GM12872 (cell line): Measurements from ENCODE around the gene CCDC148.

Source experiments
- TF ChIP-seq, protein P1 (sequence below): IDR thresholded peaks from 3 replicates; pipeline ENCODE4 v1.5.1; 2011; ENCODE audit warnings: low read depth, mild to moderate bottlenecking, low read length, moderate library complexity; ENCODE audit not compliant: insufficient read depth

Gene CCDC148

DNA sequence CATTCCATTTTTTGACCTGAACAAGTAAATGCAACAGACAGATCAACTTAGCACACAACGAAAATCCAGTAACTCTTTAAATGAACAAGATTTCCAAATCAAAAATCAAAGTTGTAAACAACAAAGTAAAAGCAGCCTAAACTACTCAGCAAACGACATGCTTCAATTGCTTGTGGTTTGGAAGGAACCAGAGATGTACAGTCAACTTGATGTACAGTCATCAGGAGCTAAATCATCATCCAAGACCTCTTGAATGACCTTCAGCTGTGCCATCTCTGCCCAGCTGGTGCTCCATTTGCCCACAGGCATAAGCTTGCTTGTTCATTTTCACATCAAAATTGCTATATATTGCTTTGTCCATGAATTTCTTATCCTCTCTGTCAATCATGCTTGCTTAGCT lies 245.1 kb downstream of the CCDC148 start:
- TF ChIP-seq, protein P1, sequence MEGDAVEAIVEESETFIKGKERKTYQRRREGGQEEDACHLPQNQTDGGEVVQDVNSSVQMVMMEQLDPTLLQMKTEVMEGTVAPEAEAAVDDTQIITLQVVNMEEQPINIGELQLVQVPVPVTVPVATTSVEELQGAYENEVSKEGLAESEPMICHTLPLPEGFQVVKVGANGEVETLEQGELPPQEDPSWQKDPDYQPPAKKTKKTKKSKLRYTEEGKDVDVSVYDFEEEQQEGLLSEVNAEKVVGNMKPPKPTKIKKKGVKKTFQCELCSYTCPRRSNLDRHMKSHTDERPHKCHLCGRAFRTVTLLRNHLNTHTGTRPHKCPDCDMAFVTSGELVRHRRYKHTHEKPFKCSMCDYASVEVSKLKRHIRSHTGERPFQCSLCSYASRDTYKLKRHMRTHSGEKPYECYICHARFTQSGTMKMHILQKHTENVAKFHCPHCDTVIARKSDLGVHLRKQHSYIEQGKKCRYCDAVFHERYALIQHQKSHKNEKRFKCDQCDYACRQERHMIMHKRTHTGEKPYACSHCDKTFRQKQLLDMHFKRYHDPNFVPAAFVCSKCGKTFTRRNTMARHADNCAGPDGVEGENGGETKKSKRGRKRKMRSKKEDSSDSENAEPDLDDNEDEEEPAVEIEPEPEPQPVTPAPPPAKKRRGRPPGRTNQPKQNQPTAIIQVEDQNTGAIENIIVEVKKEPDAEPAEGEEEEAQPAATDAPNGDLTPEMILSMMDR: no peak

DNA sequence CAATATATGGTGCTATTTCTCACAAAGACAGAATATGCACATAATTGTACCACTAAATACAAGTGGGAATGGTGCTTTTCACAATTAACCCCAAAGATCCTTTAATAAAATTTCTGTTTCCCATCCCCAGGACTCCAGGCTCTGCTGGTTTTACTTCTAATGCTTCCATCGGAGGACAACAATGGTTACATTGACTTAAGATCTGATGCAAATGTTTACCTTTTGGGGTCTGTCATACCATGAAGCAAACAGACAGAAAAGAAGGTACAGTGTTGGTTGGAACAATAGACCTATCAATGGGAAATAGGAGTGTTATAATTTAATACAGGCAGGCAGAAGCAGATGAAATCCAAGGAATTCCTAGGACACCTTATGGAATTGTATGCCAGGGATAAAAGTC lies 249.2 kb downstream of the CCDC148 start:
- TF ChIP-seq, protein P1: no peak

DNA sequence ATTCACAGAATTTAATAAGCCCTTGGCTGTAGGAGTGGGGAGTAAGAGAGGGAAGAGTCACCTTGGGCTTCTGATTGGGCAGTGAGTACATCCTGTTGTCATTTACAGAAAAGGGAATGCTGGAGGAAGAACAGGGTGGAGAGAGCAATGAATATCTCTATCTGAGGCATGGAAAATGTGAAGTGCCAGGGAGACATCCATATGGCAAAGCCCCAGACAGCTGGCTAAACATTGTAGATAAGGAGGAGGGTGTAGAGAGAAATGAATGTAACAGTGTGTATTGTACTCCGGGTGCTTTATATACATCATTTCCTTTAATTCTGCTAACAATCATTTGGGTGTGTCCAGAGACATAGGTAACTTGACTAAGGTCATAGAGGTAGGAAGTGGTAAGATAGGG lies 251.3 kb downstream of the CCDC148 start:
- TF ChIP-seq, protein P1: no peak

DNA sequence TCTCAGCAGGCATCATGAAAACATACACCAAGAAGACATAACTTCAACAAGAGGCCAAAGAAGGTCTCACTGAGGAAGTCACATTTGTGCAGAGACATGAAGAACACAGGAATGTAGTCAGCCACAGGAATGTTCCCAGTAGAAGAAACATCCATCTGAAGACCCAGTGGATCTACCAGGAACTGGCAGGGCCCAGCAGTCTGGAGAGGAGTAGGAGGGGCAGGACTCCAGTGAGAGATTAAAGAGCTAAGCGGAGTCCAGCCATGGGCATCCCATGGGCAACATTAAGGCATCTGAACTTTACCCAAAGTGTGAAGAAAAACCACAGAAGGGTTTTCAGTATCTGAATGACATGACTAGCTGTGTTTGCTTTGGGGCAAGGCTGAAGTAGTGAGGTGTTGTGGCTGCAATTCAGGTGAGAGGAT lies 251.8 kb downstream of the CCDC148 start:
- TF ChIP-seq, protein P1: no peak

DNA sequence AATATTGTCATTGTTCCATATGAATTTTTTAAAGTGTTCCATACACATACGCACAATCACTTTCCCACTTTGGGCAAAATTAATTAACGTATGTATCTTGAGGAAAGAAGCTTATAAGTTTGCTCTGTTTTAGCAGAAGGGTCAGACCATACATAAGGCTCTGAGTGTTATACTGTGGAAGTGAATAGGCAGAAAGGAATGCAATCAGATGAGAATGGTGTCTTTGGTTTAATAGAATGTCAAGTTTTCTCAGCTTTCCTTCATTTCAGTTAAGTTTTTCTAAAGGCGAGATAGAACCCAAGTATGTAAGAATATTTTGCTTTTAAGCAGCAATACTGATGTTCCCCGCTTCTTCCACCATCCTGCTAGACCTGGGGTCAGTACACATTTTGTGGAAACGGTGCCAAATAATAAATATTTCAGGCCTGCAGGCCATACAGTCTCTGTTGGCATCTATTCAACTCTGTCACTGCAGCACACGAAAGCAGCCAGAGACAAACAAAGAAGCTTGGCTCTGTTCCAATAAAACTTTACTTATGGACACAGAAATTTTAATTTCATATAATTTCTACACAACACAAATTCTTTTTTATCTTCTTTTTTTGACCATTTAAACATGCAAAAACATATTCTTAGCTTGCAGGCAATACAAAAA lies 254.3 kb downstream of the CCDC148 start:
- TF ChIP-seq, protein P1: no peak

DNA sequence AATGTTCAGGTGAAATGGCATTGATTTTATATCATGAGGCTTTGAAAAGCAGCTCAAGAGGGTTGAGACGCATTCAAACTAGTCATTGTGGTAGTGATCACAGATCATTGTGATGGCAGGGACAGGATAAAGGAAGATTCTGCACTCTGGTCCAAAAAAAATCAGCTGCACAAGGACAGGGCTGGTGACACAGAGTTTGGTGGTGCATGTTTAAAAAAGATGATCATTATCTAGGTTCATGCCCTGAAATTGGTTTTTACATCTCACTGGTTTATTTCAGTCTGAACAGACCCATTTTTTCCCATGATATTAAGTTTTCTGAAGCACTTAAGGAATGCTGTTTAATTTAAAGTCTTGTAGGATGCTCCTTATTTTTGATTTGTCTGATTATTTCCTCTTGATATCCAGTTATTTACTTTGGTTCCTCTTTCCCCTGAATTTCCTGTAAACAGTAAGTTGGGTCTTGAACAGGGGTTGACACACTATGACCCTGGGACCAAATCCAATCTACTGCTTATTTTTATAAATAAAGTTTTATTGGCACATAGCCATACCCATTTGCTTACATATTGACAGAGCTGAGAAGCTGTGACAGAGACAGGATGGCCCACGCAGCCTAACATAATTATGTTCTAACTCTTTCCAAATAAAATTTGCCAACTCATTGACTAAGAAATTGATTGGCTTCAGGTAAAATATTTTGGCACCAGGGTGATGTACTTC lies 256.5 kb downstream of the CCDC148 start:
- TF ChIP-seq, protein P1: no peak

DNA sequence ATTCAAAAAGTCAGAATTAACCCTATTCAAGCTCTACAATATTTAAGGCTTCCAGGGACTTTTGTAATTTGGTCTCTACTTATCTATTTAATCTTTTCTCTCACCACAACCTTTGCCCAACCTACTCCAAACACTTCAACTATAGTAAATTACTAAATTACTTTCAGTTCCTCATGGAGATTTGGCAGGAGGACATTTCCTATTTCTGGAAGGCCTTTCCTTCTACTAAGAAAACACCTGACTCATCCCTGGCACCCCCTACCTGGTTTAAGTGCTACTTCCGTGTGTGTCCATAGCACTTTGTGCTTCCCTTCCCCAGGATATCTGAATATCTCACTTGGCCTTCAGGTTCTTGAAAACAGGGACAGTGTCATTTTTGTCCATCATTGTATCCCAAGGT lies 258.6 kb downstream of the CCDC148 start:
- TF ChIP-seq, protein P1: no peak
